Liver (tissue), 3 donors: ENCODE measurements around the gene SPECC1L.

Source experiments
- CTCF ChIP-seq: fragments of 150-350 bp; IDR thresholded peaks from 2 replicates; pipeline ENCODE4 v1.5.1; 2017; ENCODE audit warnings: improper control_type of control experiment, low read depth, low read length; ENCODE audit not compliant: missing input control
- EGR1 ChIP-seq, 2 donors: IDR thresholded peaks; 2 replicates each; pipeline ENCODE4 v1.6.1; 2016 to 2018; ENCODE audit warnings: antibody characterized with exemption in 2 of 2, low read depth in 2 of 2
- GABPA ChIP-seq, 2 donors: IDR thresholded peaks in 1 of 2; conservative IDR thresholded peaks in 1 of 2; 2 replicates each; pipeline ENCODE4 v1.6.1; 2016; ENCODE audit warnings: antibody characterized with exemption in 2 of 2, mild to moderate bottlenecking in 1 of 2, moderate library complexity in 1 of 2
- RAD21 ChIP-seq, 2 donors: IDR thresholded peaks; 2 replicates each; pipeline ENCODE4 v1.6.1; 2016; ENCODE audit warnings: antibody characterized with exemption in 2 of 2, mild to moderate bottlenecking in 2 of 2
- REST ChIP-seq: IDR thresholded peaks from 2 replicates; pipeline ENCODE4 v1.6.1; 2016; ENCODE audit warnings: antibody characterized with exemption, mild to moderate bottlenecking
- YY1 ChIP-seq: IDR thresholded peaks from 2 replicates; pipeline ENCODE4 v1.6.1; 2016; ENCODE audit warnings: antibody characterized with exemption, mild to moderate bottlenecking
- TF ChIP-seq, protein P1 (sequence below): IDR thresholded peaks from 2 replicates; pipeline ENCODE4 v1.6.1; 2016; ENCODE audit warnings: antibody characterized with exemption
- TF ChIP-seq, protein P2 (sequence below): IDR thresholded peaks from 2 replicates; pipeline ENCODE4 v1.6.1; 2016; ENCODE audit warnings: antibody characterized with exemption
- donor health status: healthy.
- donor health status: healthy.

DNA sequence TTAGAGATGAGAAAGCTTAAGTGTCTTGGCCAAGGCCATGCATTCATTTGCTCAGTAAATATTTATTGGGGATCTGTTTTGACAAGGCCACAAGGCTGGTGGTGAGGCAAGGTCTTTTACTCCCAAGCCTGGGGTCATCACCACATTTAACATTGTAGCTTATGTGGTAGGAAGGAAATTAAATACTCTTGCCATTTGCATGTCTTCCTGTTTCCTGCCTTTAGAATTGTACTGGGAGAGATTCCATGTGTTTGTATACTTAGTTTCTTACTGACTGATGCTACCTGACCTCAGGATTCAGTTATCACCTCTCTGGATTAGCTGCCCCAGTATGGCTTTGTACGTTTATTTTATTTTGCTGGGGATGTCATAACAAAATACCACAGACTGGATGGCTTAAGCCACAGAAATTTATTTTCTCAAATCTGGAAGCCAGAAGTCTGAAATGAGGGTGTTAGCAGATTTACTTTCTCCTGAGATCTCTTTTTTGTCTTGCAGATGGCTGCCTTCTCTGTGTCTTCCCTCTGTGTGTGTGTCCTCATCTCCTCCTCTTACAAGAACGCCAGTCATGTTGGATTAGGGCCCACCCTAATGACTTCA lies 44.8 kb downstream of the SPECC1L start:
- no peak for TF ChIP-seq CTCF
- no peak for TF ChIP-seq REST
- TF ChIP-seq RAD21 (IDR thresholded peaks at IDR 0.05): no peak
- no peak for TF ChIP-seq GABPA (IDR thresholded peaks at IDR 0.05 in 1 of 2, conservative IDR thresholded peaks at IDR 0.05 in 1 of 2)
- TF ChIP-seq, protein P1, sequence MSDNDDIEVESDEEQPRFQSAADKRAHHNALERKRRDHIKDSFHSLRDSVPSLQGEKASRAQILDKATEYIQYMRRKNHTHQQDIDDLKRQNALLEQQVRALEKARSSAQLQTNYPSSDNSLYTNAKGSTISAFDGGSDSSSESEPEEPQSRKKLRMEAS: no peak
- no peak for TF ChIP-seq EGR1 (IDR thresholded peaks at IDR 0.05; ENCODE audit: low read depth in 2 of 2)
- TF ChIP-seq YY1: no peak
- TF ChIP-seq, protein P2, sequence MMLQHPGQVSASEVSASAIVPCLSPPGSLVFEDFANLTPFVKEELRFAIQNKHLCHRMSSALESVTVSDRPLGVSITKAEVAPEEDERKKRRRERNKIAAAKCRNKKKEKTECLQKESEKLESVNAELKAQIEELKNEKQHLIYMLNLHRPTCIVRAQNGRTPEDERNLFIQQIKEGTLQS: no peak
